GM21825 (cell line): Measurements from ENCODE around the gene ZCCHC2.

Source experiments
- ATAC-seq: cut with Tn5 transposase; IDR thresholded peaks from one replicate; pipeline ENCODE4 v1.9.1; 2021; ENCODE audit warnings: mild to moderate bottlenecking, moderate library complexity; ENCODE audit not compliant: unreplicated experiment

Gene ZCCHC2

GRCh38 chr18:62537042-62537894 is 14.4 kb downstream of the ZCCHC2 start:
- no peak for ATAC-seq

GRCh38 chr18:62537946-62538345 is 15.1 kb downstream of the ZCCHC2 start:
- no peak for ATAC-seq

GRCh38 chr18:62538881-62539280 is 16.1 kb downstream of the ZCCHC2 start:
- no peak for ATAC-seq

GRCh38 chr18:62539284-62540165 is 16.7 kb downstream of the ZCCHC2 start:
- no peak for ATAC-seq

GRCh38 chr18:62543021-62543420 is 20.2 kb downstream of the ZCCHC2 start:
- no peak for ATAC-seq

GRCh38 chr18:62545098-62545497 is 22.3 kb downstream of the ZCCHC2 start:
- ATAC-seq = no peak

GRCh38 chr18:62549755-62550154 is 26.9 kb downstream of the ZCCHC2 start:
- no peak for ATAC-seq

GRCh38 chr18:62550746-62551145 is 27.9 kb downstream of the ZCCHC2 start:
- no peak for ATAC-seq

GRCh38 chr18:62551972-62552513 is 29.2 kb downstream of the ZCCHC2 start:
- ATAC-seq = no peak

GRCh38 chr18:62554061-62554815 is 31.4 kb downstream of the ZCCHC2 start:
- ATAC-seq = no peak

GRCh38 chr18:62555135-62555534 is 32.3 kb downstream of the ZCCHC2 start:
- no peak for ATAC-seq

GRCh38 chr18:62556397-62556796 is 33.6 kb downstream of the ZCCHC2 start:
- no peak for ATAC-seq

GRCh38 chr18:62558015-62558663 is 35.3 kb downstream of the ZCCHC2 start:
- ATAC-seq = no peak

- ATAC-seq = no peak
These were observed 41.2 kb downstream of the ZCCHC2 start for GRCh38 chr18:62564044-62564443.

GRCh38 chr18:62566199-62566598 is 43.4 kb downstream of the ZCCHC2 start:
- no peak for ATAC-seq

- no peak for ATAC-seq
These were observed 44.0 kb downstream of the ZCCHC2 start for GRCh38 chr18:62566818-62567217.

GRCh38 chr18:62569081-62569655 is 46.3 kb downstream of the ZCCHC2 start:
- no peak for ATAC-seq

- no peak for ATAC-seq
These were observed 48.2 kb downstream of the ZCCHC2 start for GRCh38 chr18:62571037-62571436.

GRCh38 chr18:62571648-62572047 is 48.8 kb downstream of the ZCCHC2 start:
- no peak for ATAC-seq

- ATAC-seq = no peak
These were observed 49.6 kb downstream of the ZCCHC2 start for GRCh38 chr18:62572456-62572855.
